HEK293 (cell line): ENCODE data around the gene JOSD2.
A peak's percentile ranks its signal among the peaks of the same experiment; 100 is the strongest.

Experiments
- CTCF ChIA-PET: fragments of 350-600 bp; formaldehyde crosslinking; extraction: SDS; loops from one replicate; lab custom pipeline; 2021; ENCODE audit warnings: antibody characterized with exemption; lab: Yijun Ruan, JAX
- POLR2A ChIA-PET: fragments of 300-600 bp; formaldehyde crosslinking; extraction: SDS; loops from one replicate; lab custom pipeline; 2020; ENCODE audit warnings: antibody characterized with exemption, inconsistent platforms; lab: Yijun Ruan, JAX
- H3K27ac ChIP-seq: fragments of 200-500 bp; sonication (Bioruptor generic); 2 replicates; pipeline ENCODE4 v1.5.1; 2014; ENCODE audit warnings: low read depth, low read length, control low read depth, inconsistent platforms; ENCODE audit errors: extremely low read depth
- H3K36me3 ChIP-seq, 2 experiments: fragments of 200-500 bp in 1 of 2; sonication (Bioruptor generic) in 1 of 2; 1 replicate in 1 of 2; 2 replicates in 1 of 2; pipeline ENCODE4 v1.5.1; 2014 to 2017; ENCODE audit warnings: inconsistent platforms in 2 of 2, low read length in 2 of 2; ENCODE audit not compliant: control insufficient read depth in 2 of 2, insufficient read depth in 1 of 2
- H3K4me1 ChIP-seq: fragments of 200-500 bp; sonication (Bioruptor generic); 2 replicates; pipeline ENCODE4 v1.5.1; 2014; ENCODE audit warnings: mild to moderate bottlenecking, low read length, inconsistent platforms; ENCODE audit not compliant: control insufficient read depth, insufficient read depth
- H3K4me3 ChIP-seq: 2 replicates; pipeline ENCODE4 v1.5.1; 2011; ENCODE audit warnings: low read depth, mild to moderate bottlenecking, control low read depth, low read length, moderate library complexity
- H3K9me3 ChIP-seq: fragments of 200-500 bp; sonication (Bioruptor generic); 2 replicates; pipeline ENCODE4 v1.5.1; 2014; ENCODE audit warnings: low read depth, low read length, inconsistent platforms; ENCODE audit not compliant: control insufficient read depth, insufficient read depth
- EGR2 ChIP-seq: fragments of 450-650 bp; formaldehyde crosslinking; IDR thresholded peaks from 2 replicates; pipeline ENCODE4 v1.5.1; 2016; ENCODE audit warnings: low read depth, missing biosample characterization, missing genetic modification characterization
- GFI1B ChIP-seq: fragments of 450-650 bp; formaldehyde crosslinking; IDR thresholded peaks from 2 replicates; pipeline ENCODE4 v1.5.1; 2016; ENCODE audit warnings: missing biosample characterization, missing genetic modification characterization
- HOXD13 ChIP-seq: sonication (generic); formaldehyde crosslinking; IDR thresholded peaks from 2 replicates; pipeline ENCODE4 v1.8.0; 2022; ENCODE audit warnings: missing genetic modification reagents, borderline replicate concordance
- MZF1 ChIP-seq: fragments of 450-650 bp; formaldehyde crosslinking; IDR thresholded peaks from 2 replicates; pipeline ENCODE4 v1.5.1; 2017; ENCODE audit warnings: missing biosample characterization, missing genetic modification characterization, borderline replicate concordance
- PATZ1 ChIP-seq: fragments of 450-650 bp; formaldehyde crosslinking; IDR thresholded peaks from 2 replicates; pipeline ENCODE4 v1.5.1; 2016; ENCODE audit warnings: missing biosample characterization, missing genetic modification characterization
- TRIM28 ChIP-seq: IDR thresholded peaks from 2 replicates; pipeline ENCODE4 v1.6.1; 2011; ENCODE audit warnings: low read length, control low read depth, borderline replicate concordance
- YY2 ChIP-seq: fragments of 450-650 bp; formaldehyde crosslinking; IDR thresholded peaks from 2 replicates; pipeline ENCODE4 v1.5.1; 2016; ENCODE audit warnings: missing biosample characterization, missing genetic modification characterization
- ZFHX2 ChIP-seq: fragments of 450-650 bp; formaldehyde crosslinking; conservative IDR thresholded peaks from 2 replicates; pipeline ENCODE4 v1.5.1; 2016; ENCODE audit warnings: missing biosample characterization, missing genetic modification characterization
- ZNF114 ChIP-seq: fragments of 450-650 bp; formaldehyde crosslinking; IDR thresholded peaks from 2 replicates; pipeline ENCODE4 v1.5.0; 2017; ENCODE audit warnings: missing biosample characterization, missing genetic modification characterization
- ZNF132 ChIP-seq: fragments of 450-650 bp; formaldehyde crosslinking; IDR thresholded peaks from 2 replicates; pipeline ENCODE4 v1.5.1; 2017; ENCODE audit warnings: missing biosample characterization, missing genetic modification characterization, borderline replicate concordance
- ZNF16 ChIP-seq: fragments of 450-650 bp; formaldehyde crosslinking; IDR thresholded peaks from 2 replicates; pipeline ENCODE4 v1.5.1; 2016; ENCODE audit warnings: low read depth, missing biosample characterization, missing genetic modification characterization
- ZNF23 ChIP-seq: fragments of 450-650 bp; formaldehyde crosslinking; IDR thresholded peaks from 2 replicates; pipeline ENCODE4 v1.5.1; 2016; ENCODE audit warnings: missing biosample characterization, missing genetic modification characterization, borderline replicate concordance
- ZNF335 ChIP-seq: fragments of 450-650 bp; formaldehyde crosslinking; conservative IDR thresholded peaks from 2 replicates; pipeline ENCODE4 v1.5.1; 2016; ENCODE audit warnings: missing biosample characterization, missing genetic modification characterization
- ZNF341 ChIP-seq: fragments of 450-650 bp; formaldehyde crosslinking; IDR thresholded peaks from 2 replicates; pipeline ENCODE4; 2016; ENCODE audit warnings: low read depth, missing biosample characterization, missing genetic modification characterization
- ZNF350 ChIP-seq: fragments of 450-650 bp; formaldehyde crosslinking; IDR thresholded peaks from 2 replicates; pipeline ENCODE4 v1.5.0; 2017; ENCODE audit warnings: missing biosample characterization, mild to moderate bottlenecking, missing genetic modification characterization
- ZNF423 ChIP-seq: fragments of 450-650 bp; formaldehyde crosslinking; IDR thresholded peaks from 2 replicates; pipeline ENCODE4 v1.5.1; 2016; ENCODE audit warnings: missing biosample characterization, missing genetic modification characterization
- ZNF473 ChIP-seq: fragments of 450-650 bp; formaldehyde crosslinking; IDR thresholded peaks from 2 replicates; pipeline ENCODE4 v1.5.1; 2017; ENCODE audit warnings: missing biosample characterization, missing genetic modification characterization
- ZNF548 ChIP-seq: fragments of 450-650 bp; formaldehyde crosslinking; IDR thresholded peaks from 2 replicates; pipeline ENCODE4 v1.5.1; 2016; ENCODE audit warnings: missing biosample characterization, missing genetic modification characterization
- ZNF549 ChIP-seq: fragments of 450-650 bp; IDR thresholded peaks from 2 replicates; pipeline ENCODE4 v1.5.1; 2018; ENCODE audit warnings: missing biosample characterization, missing genetic modification characterization, mild to moderate bottlenecking, inconsistent platforms, moderate library complexity
- ZNF560 ChIP-seq: fragments of 450-650 bp; formaldehyde crosslinking; IDR thresholded peaks from 2 replicates; pipeline ENCODE4 v1.5.1; 2017; ENCODE audit warnings: missing biosample characterization, missing genetic modification characterization, borderline replicate concordance
- ZNF610 ChIP-seq: fragments of 450-650 bp; formaldehyde crosslinking; IDR thresholded peaks from 2 replicates; pipeline ENCODE4 v1.5.1; 2016; ENCODE audit warnings: missing biosample characterization, missing genetic modification characterization, borderline replicate concordance
- ZNF626 ChIP-seq: fragments of 450-650 bp; sonication (Bioruptor Pico); formaldehyde crosslinking; IDR thresholded peaks from 2 replicates; pipeline ENCODE4 v1.5.1; 2018; ENCODE audit warnings: missing biosample characterization, missing genetic modification characterization, inconsistent platforms
- ZNF658 ChIP-seq: fragments of 450-650 bp; formaldehyde crosslinking; IDR thresholded peaks from 2 replicates; pipeline ENCODE4; 2016; ENCODE audit warnings: missing biosample characterization, missing genetic modification characterization
- ZNF707 ChIP-seq: fragments of 450-650 bp; formaldehyde crosslinking; IDR thresholded peaks from 2 replicates; pipeline ENCODE4 v1.5.1; 2016; ENCODE audit warnings: missing biosample characterization, missing genetic modification characterization
- ZNF768 ChIP-seq: fragments of 450-650 bp; formaldehyde crosslinking; IDR thresholded peaks from 2 replicates; pipeline ENCODE4 v1.5.1; 2018; ENCODE audit warnings: missing biosample characterization, mild to moderate bottlenecking, missing genetic modification characterization
- ZNF776 ChIP-seq: fragments of 450-650 bp; formaldehyde crosslinking; IDR thresholded peaks from 2 replicates; pipeline ENCODE4 v1.5.0; 2017; ENCODE audit warnings: missing biosample characterization, missing genetic modification characterization, borderline replicate concordance
- ZNF777 ChIP-seq: fragments of 450-650 bp; formaldehyde crosslinking; IDR thresholded peaks from 2 replicates; pipeline ENCODE4 v1.5.1; 2017; ENCODE audit warnings: missing biosample characterization, missing genetic modification characterization, borderline replicate concordance
- ZNF843 ChIP-seq: fragments of 450-650 bp; formaldehyde crosslinking; IDR thresholded peaks from 2 replicates; pipeline ENCODE4 v1.5.1; 2016; ENCODE audit warnings: missing biosample characterization, missing genetic modification characterization
- ZSCAN30 ChIP-seq: fragments of 450-650 bp; IDR thresholded peaks from 2 replicates; pipeline ENCODE4 v1.5.1; 2018; ENCODE audit warnings: missing biosample characterization, mild to moderate bottlenecking, missing genetic modification characterization, moderate library complexity
- TF ChIP-seq, protein P1 (sequence below): fragments of 450-650 bp; formaldehyde crosslinking; IDR thresholded peaks from 2 replicates; pipeline ENCODE4 v1.5.1; 2016; ENCODE audit warnings: missing biosample characterization, missing genetic modification characterization
- TF ChIP-seq, protein P2 (sequence below): fragments of 450-650 bp; formaldehyde crosslinking; IDR thresholded peaks from 2 replicates; pipeline ENCODE4 v1.5.1; 2016; ENCODE audit warnings: missing biosample characterization, missing genetic modification characterization, borderline replicate concordance

Gene JOSD2

GRCh38 chr19:50557009-50557613 lies 46.1 kb upstream of the JOSD2 start:
- peak overlapping the region; percentile 42 for H3K4me3 ChIP-seq
- no peak for TF ChIP-seq ZNF350 (tag by site-specific recombination)
- TF ChIP-seq ZNF548 (tag by site-specific recombination): no peak
- TF ChIP-seq ZNF549: no peak
- no peak for TF ChIP-seq ZNF423 (tag by site-specific recombination)
- TF ChIP-seq EGR2 (tag by site-specific recombination): peak; percentile 89
- no peak for TF ChIP-seq ZNF16 (tag by site-specific recombination)
- TF ChIP-seq ZNF341 (tag by site-specific recombination): peak; percentile 83
- TF ChIP-seq, protein P1, sequence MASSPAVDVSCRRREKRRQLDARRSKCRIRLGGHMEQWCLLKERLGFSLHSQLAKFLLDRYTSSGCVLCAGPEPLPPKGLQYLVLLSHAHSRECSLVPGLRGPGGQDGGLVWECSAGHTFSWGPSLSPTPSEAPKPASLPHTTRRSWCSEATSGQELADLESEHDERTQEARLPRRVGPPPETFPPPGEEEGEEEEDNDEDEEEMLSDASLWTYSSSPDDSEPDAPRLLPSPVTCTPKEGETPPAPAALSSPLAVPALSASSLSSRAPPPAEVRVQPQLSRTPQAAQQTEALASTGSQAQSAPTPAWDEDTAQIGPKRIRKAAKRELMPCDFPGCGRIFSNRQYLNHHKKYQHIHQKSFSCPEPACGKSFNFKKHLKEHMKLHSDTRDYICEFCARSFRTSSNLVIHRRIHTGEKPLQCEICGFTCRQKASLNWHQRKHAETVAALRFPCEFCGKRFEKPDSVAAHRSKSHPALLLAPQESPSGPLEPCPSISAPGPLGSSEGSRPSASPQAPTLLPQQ: 0 out of 2 replicates have a peak, but pooled peaks have one; percentile 12
- TF ChIP-seq ZNF132 (tag by site-specific recombination): no peak
- TF ChIP-seq ZNF560 (tag by site-specific recombination): no peak
- TF ChIP-seq, protein P2, sequence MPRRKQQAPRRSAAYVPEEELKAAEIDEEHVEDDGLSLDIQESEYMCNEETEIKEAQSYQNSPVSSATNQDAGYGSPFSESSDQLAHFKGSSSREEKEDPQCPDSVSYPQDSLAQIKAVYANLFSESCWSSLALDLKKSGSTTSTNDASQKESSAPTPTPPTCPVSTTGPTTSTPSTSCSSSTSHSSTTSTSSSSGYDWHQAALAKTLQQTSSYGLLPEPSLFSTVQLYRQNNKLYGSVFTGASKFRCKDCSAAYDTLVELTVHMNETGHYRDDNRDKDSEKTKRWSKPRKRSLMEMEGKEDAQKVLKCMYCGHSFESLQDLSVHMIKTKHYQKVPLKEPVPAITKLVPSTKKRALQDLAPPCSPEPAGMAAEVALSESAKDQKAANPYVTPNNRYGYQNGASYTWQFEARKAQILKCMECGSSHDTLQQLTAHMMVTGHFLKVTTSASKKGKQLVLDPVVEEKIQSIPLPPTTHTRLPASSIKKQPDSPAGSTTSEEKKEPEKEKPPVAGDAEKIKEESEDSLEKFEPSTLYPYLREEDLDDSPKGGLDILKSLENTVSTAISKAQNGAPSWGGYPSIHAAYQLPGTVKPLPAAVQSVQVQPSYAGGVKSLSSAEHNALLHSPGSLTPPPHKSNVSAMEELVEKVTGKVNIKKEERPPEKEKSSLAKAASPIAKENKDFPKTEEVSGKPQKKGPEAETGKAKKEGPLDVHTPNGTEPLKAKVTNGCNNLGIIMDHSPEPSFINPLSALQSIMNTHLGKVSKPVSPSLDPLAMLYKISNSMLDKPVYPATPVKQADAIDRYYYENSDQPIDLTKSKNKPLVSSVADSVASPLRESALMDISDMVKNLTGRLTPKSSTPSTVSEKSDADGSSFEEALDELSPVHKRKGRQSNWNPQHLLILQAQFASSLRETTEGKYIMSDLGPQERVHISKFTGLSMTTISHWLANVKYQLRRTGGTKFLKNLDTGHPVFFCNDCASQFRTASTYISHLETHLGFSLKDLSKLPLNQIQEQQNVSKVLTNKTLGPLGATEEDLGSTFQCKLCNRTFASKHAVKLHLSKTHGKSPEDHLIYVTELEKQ (tag by site-specific recombination): no peak
- TF ChIP-seq ZNF768 (tag by site-specific recombination): 0 out of 2 replicates have a peak, but pooled peaks have one; percentile 70
- no peak for TF ChIP-seq GFI1B (tag by site-specific recombination)
- TF ChIP-seq YY2 (tag by site-specific recombination): no peak
- peak; percentile 29; the same call in 1 of the 2 replicates for TF ChIP-seq ZNF335 (tag by site-specific recombination)
- no peak for TF ChIP-seq ZNF776 (tag by site-specific recombination)
- TF ChIP-seq ZNF610: no peak
- no peak for TF ChIP-seq HOXD13 (CRISPR knock-in tag)
- no peak for TF ChIP-seq ZNF23 (tag by site-specific recombination)
- TF ChIP-seq ZNF658 (tag by site-specific recombination): no peak
- no peak for TF ChIP-seq MZF1 (tag by site-specific recombination)
- no peak for TF ChIP-seq ZNF114 (tag by site-specific recombination)
- peak; percentile 95 for TF ChIP-seq ZFHX2 (tag by site-specific recombination)
- no peak for TF ChIP-seq PATZ1 (tag by site-specific recombination)
- TF ChIP-seq ZNF626 (tag by site-specific recombination): no peak
- TF ChIP-seq ZNF473 (tag by site-specific recombination): no peak
- TF ChIP-seq ZNF777: no peak
- no peak for TF ChIP-seq ZNF843 (tag by site-specific recombination)
- no peak for TF ChIP-seq TRIM28
- no peak for TF ChIP-seq ZSCAN30 (tag by site-specific recombination)
- TF ChIP-seq ZNF707 (tag by site-specific recombination): no peak
- TF ChIP-seq, all 188 proteins: peak for 6
- no peaks in the 10 kb centered on the region; a peak in 1 of 3 replicates for H3K36me3 ChIP-seq
- no peaks in the 10 kb centered on the region for H3K9me3 ChIP-seq
- H3K27ac ChIP-seq: no peak overlapping the region
- H3K4me1 ChIP-seq: peaks cover 4% of the 10 kb centered on the region; the same call in 1 of the 2 replicates
- CTCF ChIA-PET: interaction anchor here (0.6 to 12.9 kb wide), 30 partner anchors 10 to 365 kb away, joined by 3 to 210 read pairs (median 6); partner anchors contain the start of gene GPR32
- POLR2A ChIA-PET: interaction anchor here (0.6 to 2.1 kb wide), 5 partner anchors 9 to 238 kb away, joined by 3 to 7 read pairs (median 5); no protein-coding TSS in a partner anchor
